ENCODE results near the gene RNPC3. TPM values are rescaled to one million over a fixed set of nuclear protein-coding genes. Genes with fewer than 3 reads are reported as not detected.
A peak's percentile ranks its signal among the peaks of the same experiment; 100 is the strongest.

The RNPC3 gene
- total RNA-seq, 1 experiment from 2014 or later, result 5.6 TPM

GRCh38 chr1:103497404-103497803 lies 28.1 kb upstream of the RNPC3 start:
- Histone ChIP-seq H3F3A (ENCODE audit: low read length, unreplicated experiment) (no peaks in the 10 kb centered on the region), H2AFZ (ENCODE audit: low read length) (no peak overlapping the region)
- intact Hi-C loops (cut with micrococcal nuclease), result no loop called here

DNA sequence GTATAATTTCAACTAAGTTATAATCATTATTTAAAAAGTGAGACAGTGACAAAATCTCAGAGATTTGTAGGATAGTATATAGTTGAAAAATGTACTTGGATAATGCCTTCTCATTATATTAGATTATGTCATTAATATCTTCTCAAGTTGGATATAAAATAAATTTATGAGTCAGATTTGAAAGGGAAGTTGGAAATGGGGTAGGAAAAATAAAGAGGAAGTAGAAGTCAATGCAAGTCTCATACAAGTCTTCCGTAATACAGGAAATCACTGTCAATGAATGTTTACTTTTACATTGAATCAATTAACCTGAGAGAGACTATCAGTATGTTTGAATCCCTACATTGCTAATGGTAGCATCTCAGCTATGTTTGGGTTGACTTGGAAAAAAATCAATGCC lies 16.2 kb upstream of the RNPC3 start:
- Histone ChIP-seq H3K9me3 (ENCODE audit: low read length) (no peaks in the 10 kb centered on the region), H3K9me2 (replicated peaks; ENCODE audit: low read length) (no peaks in the 10 kb centered on the region), H3F3A (ENCODE audit: low read length, unreplicated experiment) (no peaks in the 10 kb centered on the region), H3K9ac (ENCODE audit: low read length) (no peak overlapping the region), H3K27ac (ENCODE audit: low read length) (no peak overlapping the region), H3K4me1 (ENCODE audit: insufficient read depth, low read length) (no peaks in the 10 kb centered on the region), H3K4me2 (ENCODE audit: low read length) (no peak overlapping the region), H3K79me2 (ENCODE audit: low read length) (no peaks in the 10 kb centered on the region), H2AFZ (ENCODE audit: low read length) (no peak overlapping the region), H3K27me3 (ENCODE audit: low read length) (no peaks in the 10 kb centered on the region), H4K20me1 (ENCODE audit: low read length) (no peaks in the 10 kb centered on the region), H3K36me3 (ENCODE audit: low read depth, low read length) (no peaks in the 10 kb centered on the region), H3K4me3 (ENCODE audit: low read length) (no peak overlapping the region)
- intact Hi-C loops (cut with micrococcal nuclease), result no loop called here
- no TSS peak for BruUV-seq (replicated peaks)
- POLR2A ChIA-PET (ENCODE audit: unreplicated experiment), result no interaction called here
- TF ChIP-seq EZH2phosphoT487 (IDR thresholded peaks at IDR 0.05; ENCODE audit: borderline replicate concordance, low read length) (no peak), EZH2 (IDR thresholded peaks at IDR 0.05; ENCODE audit: low read length, unreplicated experiment) (no peak)
- CTCF ChIA-PET, result no interaction called here
- DNase-seq, result no peak
- ATAC-seq, result no peak

More at GRCh38 chr1:103497404-103497803, 28.1 kb upstream of the RNPC3 start:
- H4K20me1 ChIP-seq (ENCODE audit: low read length), result no peaks in the 10 kb centered on the region
- no TSS peak for BruUV-seq (replicated peaks)
- H3K4me2 ChIP-seq (ENCODE audit: low read length), result no peak overlapping the region
- no peak for TF ChIP-seq EZH2 (IDR thresholded peaks at IDR 0.05; ENCODE audit: low read length, unreplicated experiment)
- no peak for TF ChIP-seq EZH2phosphoT487 (IDR thresholded peaks at IDR 0.05; ENCODE audit: borderline replicate concordance, low read length)
- TF ChIP-seq, protein P1, sequence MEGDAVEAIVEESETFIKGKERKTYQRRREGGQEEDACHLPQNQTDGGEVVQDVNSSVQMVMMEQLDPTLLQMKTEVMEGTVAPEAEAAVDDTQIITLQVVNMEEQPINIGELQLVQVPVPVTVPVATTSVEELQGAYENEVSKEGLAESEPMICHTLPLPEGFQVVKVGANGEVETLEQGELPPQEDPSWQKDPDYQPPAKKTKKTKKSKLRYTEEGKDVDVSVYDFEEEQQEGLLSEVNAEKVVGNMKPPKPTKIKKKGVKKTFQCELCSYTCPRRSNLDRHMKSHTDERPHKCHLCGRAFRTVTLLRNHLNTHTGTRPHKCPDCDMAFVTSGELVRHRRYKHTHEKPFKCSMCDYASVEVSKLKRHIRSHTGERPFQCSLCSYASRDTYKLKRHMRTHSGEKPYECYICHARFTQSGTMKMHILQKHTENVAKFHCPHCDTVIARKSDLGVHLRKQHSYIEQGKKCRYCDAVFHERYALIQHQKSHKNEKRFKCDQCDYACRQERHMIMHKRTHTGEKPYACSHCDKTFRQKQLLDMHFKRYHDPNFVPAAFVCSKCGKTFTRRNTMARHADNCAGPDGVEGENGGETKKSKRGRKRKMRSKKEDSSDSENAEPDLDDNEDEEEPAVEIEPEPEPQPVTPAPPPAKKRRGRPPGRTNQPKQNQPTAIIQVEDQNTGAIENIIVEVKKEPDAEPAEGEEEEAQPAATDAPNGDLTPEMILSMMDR (conservative IDR thresholded peaks at IDR 0.05; ENCODE audit: low read depth, low read length), result no peak
- CTCF ChIA-PET, result no interaction called here
- no peak overlapping the region for H3K27ac ChIP-seq (ENCODE audit: low read length)
- peak; percentile 32 for DNase-seq
- H3K36me3 ChIP-seq (ENCODE audit: low read depth, low read length), result no peaks in the 10 kb centered on the region
- no peak overlapping the region for H3K9ac ChIP-seq (ENCODE audit: low read length)
- no peak; the same call in 1 of the 2 replicates for ATAC-seq
- no peak overlapping the region for H3K4me3 ChIP-seq (ENCODE audit: low read length)
- H3K9me2 ChIP-seq (replicated peaks; ENCODE audit: low read length), result no peaks in the 10 kb centered on the region
- H3K9me3 ChIP-seq (ENCODE audit: low read length), result no peaks in the 10 kb centered on the region
- peaks cover 9% of the 10 kb centered on the region; the same call in 1 of the 2 replicates for H3K4me1 ChIP-seq (ENCODE audit: insufficient read depth, low read length)
- peaks cover 9% of the 10 kb centered on the region; the same call in 1 of the 2 replicates for H3K27me3 ChIP-seq (ENCODE audit: low read length)
- no peaks in the 10 kb centered on the region for H3K79me2 ChIP-seq (ENCODE audit: low read length)
- POLR2A ChIA-PET (ENCODE audit: unreplicated experiment), result interaction anchor here (0.7 kb wide), 1 partner anchor 212 kb away, joined by 3 read pairs; no protein-coding TSS in a partner anchor

DNA sequence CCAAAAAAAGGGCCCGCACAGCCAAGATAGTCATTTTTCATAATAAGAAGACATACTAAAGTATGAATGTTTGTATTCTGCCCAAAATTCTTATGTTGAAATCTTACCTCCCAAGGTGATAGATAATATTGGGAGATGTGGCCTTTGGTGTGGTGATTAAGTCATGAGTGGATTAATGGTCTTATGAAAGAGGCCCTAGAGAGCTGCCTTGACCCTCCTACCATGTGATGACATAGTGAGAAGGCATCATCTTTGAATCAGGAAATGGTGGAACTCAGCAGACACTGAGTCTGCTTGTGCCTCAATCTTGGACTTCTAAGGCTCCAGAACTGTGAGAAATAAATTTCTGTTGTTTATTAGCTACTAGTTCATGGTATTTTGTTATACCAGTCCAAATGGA lies 11.8 kb upstream of the RNPC3 start:
- ATAC-seq, result no peak
- Histone ChIP-seq H3K4me2 (ENCODE audit: low read length) (no peak overlapping the region), H4K20me1 (ENCODE audit: low read length) (no peaks in the 10 kb centered on the region), H3K79me2 (ENCODE audit: low read length) (no peaks in the 10 kb centered on the region), H3K4me1 (ENCODE audit: insufficient read depth, low read length) (peaks cover 18% of the 10 kb centered on the region), H2AFZ (ENCODE audit: low read length) (no peak overlapping the region), H3K27ac (ENCODE audit: low read length) (no peak overlapping the region), H3K4me3 (ENCODE audit: low read length) (no peak overlapping the region), H3K27me3 (ENCODE audit: low read length) (no peaks in the 10 kb centered on the region), H3F3A (ENCODE audit: low read length, unreplicated experiment) (no peaks in the 10 kb centered on the region), H3K9me3 (ENCODE audit: low read length) (no peaks in the 10 kb centered on the region), H3K9me2 (replicated peaks; ENCODE audit: low read length) (no peaks in the 10 kb centered on the region), H3K36me3 (ENCODE audit: low read depth, low read length) (no peaks in the 10 kb centered on the region), H3K9ac (ENCODE audit: low read length) (no peak overlapping the region)
- POLR2A ChIA-PET (ENCODE audit: unreplicated experiment), result no interaction called here
- no peak for DNase-seq
- TF ChIP-seq, protein P1 (conservative IDR thresholded peaks at IDR 0.05; ENCODE audit: low read depth, low read length), result no peak
- TF ChIP-seq EZH2phosphoT487 (IDR thresholded peaks at IDR 0.05; ENCODE audit: borderline replicate concordance, low read length) (no peak), EZH2 (IDR thresholded peaks at IDR 0.05; ENCODE audit: low read length, unreplicated experiment) (no peak)
- intact Hi-C loops (cut with micrococcal nuclease), result no loop called here
- CTCF ChIA-PET, result no interaction called here
- BruUV-seq (replicated peaks), result no TSS peak

All from PC-3 (cell line).